HEK293T (cell line): ENCODE results near the gene GH1.

Experiments used
- BHLHE40 ChIP-seq: fragments of 450-650 bp; IDR thresholded peaks from 2 replicates; pipeline ENCODE4 v1.6.1; 2016; ENCODE audit warnings: mild to moderate bottlenecking, moderate library complexity, borderline replicate concordance
- FOXA1 ChIP-seq: fragments of 450-650 bp; IDR thresholded peaks from 2 replicates; pipeline ENCODE4 v1.6.1; 2016; ENCODE audit warnings: mild to moderate bottlenecking
- FOXK2 ChIP-seq: fragments of 450-650 bp; IDR thresholded peaks from 2 replicates; pipeline ENCODE4 v1.6.1; 2016; ENCODE audit warnings: mild to moderate bottlenecking
- FOXM1 ChIP-seq: fragments of 450-650 bp; IDR thresholded peaks from 2 replicates; pipeline ENCODE4 v1.6.1; 2017; ENCODE audit warnings: mild to moderate bottlenecking, borderline replicate concordance
- PKNOX1 ChIP-seq: fragments of 450-650 bp; IDR thresholded peaks from 2 replicates; pipeline ENCODE4 v1.6.1; 2016
- SP1 ChIP-seq: fragments of 450-650 bp; IDR thresholded peaks from 2 replicates; pipeline ENCODE4 v1.6.1; 2017
- SUZ12 ChIP-seq: fragments of 450-650 bp; IDR thresholded peaks from 2 replicates; pipeline ENCODE4 v1.6.1; 2016; ENCODE audit warnings: mild to moderate bottlenecking

DNA sequence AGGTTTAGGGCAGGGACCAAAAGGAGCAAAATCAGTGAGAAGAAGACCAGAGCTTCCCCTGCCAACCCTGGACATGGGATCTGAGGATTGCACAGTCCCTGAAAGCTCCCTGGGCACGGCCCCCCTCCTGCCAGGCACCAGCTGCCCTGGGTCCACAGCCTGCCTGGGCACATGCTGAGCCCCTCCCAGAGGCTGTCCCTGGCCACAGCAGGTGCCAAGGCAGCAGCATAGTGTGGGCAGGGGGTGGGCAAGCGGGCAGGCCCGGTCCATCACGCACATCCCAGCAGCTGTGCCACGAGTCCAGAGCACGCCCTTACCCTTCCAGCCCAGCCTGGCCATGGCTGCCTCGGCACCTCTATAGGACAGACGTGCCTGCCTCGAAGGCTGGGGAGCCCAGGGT is 41.4 kb upstream of the GH1 start:
- no peak for TF ChIP-seq SP1
- TF ChIP-seq FOXK2: no peak
- TF ChIP-seq BHLHE40: no peak
- TF ChIP-seq SUZ12: no peak
- TF ChIP-seq FOXM1: no peak
- no peak for TF ChIP-seq FOXA1
- no peak for TF ChIP-seq PKNOX1
